GM18498 (cell line): ENCODE results near the gene MARK3.

ENCODE experiments used
- ATAC-seq: cut with Tn5 transposase; IDR thresholded peaks from one replicate; pipeline ENCODE4 v1.9.1; 2021; ENCODE audit warnings: mild to moderate bottlenecking, moderate library complexity; ENCODE audit not compliant: unreplicated experiment

The MARK3 gene

GRCh38 chr14:103432627-103433026 lies 47.4 kb downstream of the MARK3 start:
- no peak for ATAC-seq

GRCh38 chr14:103433916-103434563 lies 48.8 kb downstream of the MARK3 start:
- ATAC-seq, result no peak

- no peak for ATAC-seq
These were observed 49.7 kb downstream of the MARK3 start for GRCh38 chr14:103434868-103435442.

GRCh38 chr14:103436533-103436932 lies 51.3 kb downstream of the MARK3 start:
- ATAC-seq, result no peak

- no peak for ATAC-seq
These were observed 57.1 kb downstream of the MARK3 start for GRCh38 chr14:103442288-103442687.

GRCh38 chr14:103443111-103443510 lies 57.9 kb downstream of the MARK3 start:
- no peak for ATAC-seq

GRCh38 chr14:103444837-103445524 lies 59.8 kb downstream of the MARK3 start:
- no peak for ATAC-seq

- ATAC-seq, result no peak
These were observed 60.6 kb downstream of the MARK3 start for GRCh38 chr14:103445806-103446205.

GRCh38 chr14:103448097-103448496 lies 62.9 kb downstream of the MARK3 start:
- ATAC-seq, result no peak

GRCh38 chr14:103449634-103450161 lies 64.5 kb downstream of the MARK3 start:
- ATAC-seq, result no peak

- ATAC-seq, result no peak
These were observed 65.2 kb downstream of the MARK3 start for GRCh38 chr14:103450416-103450815.

GRCh38 chr14:103451401-103451800 lies 66.2 kb downstream of the MARK3 start:
- no peak for ATAC-seq

- no peak for ATAC-seq
These were observed 68.6 kb downstream of the MARK3 start for GRCh38 chr14:103453791-103454190.

- no peak for ATAC-seq
These were observed 71.1 kb downstream of the MARK3 start for GRCh38 chr14:103456167-103456835.

- ATAC-seq, result no peak
These were observed 75.2 kb downstream of the MARK3 start for GRCh38 chr14:103460415-103460814.

- ATAC-seq, result no peak
These were observed 77.9 kb downstream of the MARK3 start for GRCh38 chr14:103463149-103463548.

GRCh38 chr14:103463851-103464250 lies 78.6 kb downstream of the MARK3 start:
- ATAC-seq, result no peak

- ATAC-seq, result no peak
These were observed 87.7 kb downstream of the MARK3 start for GRCh38 chr14:103472939-103473338.

- ATAC-seq, result no peak
These were observed 89.7 kb downstream of the MARK3 start for GRCh38 chr14:103474893-103475292.

- ATAC-seq, result no peak
These were observed 90.8 kb downstream of the MARK3 start for GRCh38 chr14:103476065-103476464.

- no peak for ATAC-seq
These were observed 91.4 kb downstream of the MARK3 start for GRCh38 chr14:103476631-103477030.
